Right lobe of liver (tissue), 6 donors: ENCODE results near the gene TENT5C. TPM values are rescaled to one million over a fixed set of nuclear protein-coding genes. Genes with fewer than 3 reads are reported as not detected.

Experiments
- ATAC-seq, 4 donors: fragments of 200-7000 bp; cut with Tn5 transposase; one replicate each; pipeline ENCODE4 v1.9.1; 2020; ENCODE audit warnings: mild to moderate bottlenecking in 4 of 4, moderate library complexity in 4 of 4
- DNase-seq, 3 donors: peaks; one replicate each; pipeline ENCODE4 v3.0.0-alpha.2; 2020
- H3K27ac ChIP-seq, 3 donors: fragments of 200-600 bp; one replicate each; pipeline ENCODE4 v1.8.0; 2022
- H3K27me3 ChIP-seq, 2 donors: fragments of 200-600 bp; one replicate each; pipeline ENCODE4 v1.8.0; 2022
- H3K36me3 ChIP-seq, 4 donors: fragments of 200-600 bp; sonication (generic) in 1 of 4; one replicate each; pipeline versions ENCODE4 v1.5.1 to v1.8.0; 2017 to 2022; ENCODE audit warnings: control low read depth in 1 of 4
- H3K4me1 ChIP-seq, 4 donors: fragments of 200-600 bp; sonication (generic) in 1 of 4; one replicate each; pipeline versions ENCODE4 v1.5.1 to v1.8.0; 2017 to 2022; ENCODE audit warnings: control low read depth in 1 of 4
- H3K4me3 ChIP-seq, 3 donors: fragments of 200-600 bp; one replicate each; pipeline ENCODE4 v1.8.0; 2022
- H3K9me3 ChIP-seq, 4 donors: fragments of 200-600 bp; sonication (generic) in 1 of 4; one replicate each; pipeline versions ENCODE4 v1.5.1 to v1.8.0; 2017 to 2022; ENCODE audit warnings: control low read depth in 1 of 4
- POLR2A ChIP-seq: fragments of 450-650 bp; IDR thresholded peaks from one replicate; pipeline ENCODE4 v1.6.1; 2017; ENCODE audit warnings: antibody characterized with exemption, mild to moderate bottlenecking
- WGBS: methylation state at CpG from one replicate; pipeline ENCODE4 v1.1.6; 2018; ENCODE audit warnings: low coverage, low lambda C conversion rate; ENCODE audit not compliant: insufficient coverage; ENCODE audit errors: missing lambda C conversion rate; 5-methylcytosine and 5-hydroxymethylcytosine counted together
- intact Hi-C, 2 donors: fragments of 100-400 bp; cut with DNase I; formaldehyde crosslinking; loops; one replicate each; pipeline versions ENCODE4 v1.11.2 to v1.14.1; 2022
- total RNA-seq, 6 experiments: library from RNA; depleted of rRNA in 2 of 6; stranded (reverse); fragments of >200 nt in 2 of 6; fragmentation: NEBNext Ultra II Directional in 3 of 6; extraction: Animal tissue kit (Norgen Biotek cat#: 25700) in 3 of 6; gene quantifications; one replicate each; pipeline versions ENCODE4 v1.1.0 to v1.2.4, GENCODE V29; 2016 to 2023
- TF ChIP-seq, protein P1 (sequence below), 4 donors: fragments of 200-600 bp in 3 of 4; fragments of 450-650 bp in 1 of 4; IDR thresholded peaks; one replicate each; pipeline versions ENCODE4 v1.5.1 to v1.8.0; 2016 to 2022; ENCODE audit warnings: antibody characterized with exemption in 4 of 4, mild to moderate bottlenecking in 2 of 4
- donor health status: DM: no; HTN: yes; CAD: no.
- donor health status: DM: no; HTN: no; CAD: no.
- donor health status: DM: no; HTN: no; CAD: no.
- donor health status: DM: no; HTN: yes; CAD: no.
- donor health status: DM: no; HTN: yes; CAD: no.

TENT5C gene
- total RNA-seq, 6 experiments from 2014 or later, result 2.3 to 13.7 (median 3.0) TPM

DNA sequence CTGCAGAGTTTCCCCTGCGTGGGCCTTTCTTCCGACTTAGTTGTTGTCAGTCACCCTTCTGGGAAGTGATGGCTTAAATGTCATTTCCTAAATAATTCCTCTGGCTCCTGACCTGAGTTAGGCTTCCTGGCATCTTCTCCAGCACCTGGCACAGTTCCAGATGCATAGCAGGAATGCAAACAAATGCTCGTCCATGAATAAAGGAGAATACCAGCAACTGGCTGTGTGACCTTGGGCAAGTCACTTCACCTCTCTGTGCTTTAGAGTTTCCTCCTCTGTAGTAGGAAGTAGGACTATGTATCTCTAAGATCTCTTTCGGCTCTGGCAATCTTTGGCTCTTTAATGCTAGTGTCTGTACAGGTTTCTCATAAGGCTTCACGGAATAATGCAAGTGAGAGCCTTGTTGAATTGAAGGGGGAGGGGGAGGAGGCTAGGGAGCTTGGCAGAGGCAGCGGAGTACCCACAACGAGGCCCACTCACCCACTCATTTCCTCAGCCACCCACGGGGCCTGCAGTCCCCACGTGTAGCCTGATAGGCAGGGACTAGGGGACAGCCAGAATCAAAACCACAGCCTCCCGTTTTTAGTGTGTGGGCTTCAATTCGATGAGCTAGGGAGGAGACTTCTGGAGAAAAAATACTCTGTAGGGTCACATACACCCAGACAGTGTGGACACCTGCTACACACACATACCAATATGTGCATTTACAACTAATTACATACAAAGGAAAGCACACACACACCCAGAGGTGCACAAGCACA, 48.1 kb downstream of the TENT5C start:
- DNase-seq, result no peak
- Histone ChIP-seq H3K4me1 (no peaks in the 10 kb centered on the region), H3K4me3 (no peak overlapping the region), H3K27ac (no peak overlapping the region), H3K9me3 (no peaks in the 10 kb centered on the region), H3K36me3 (no peaks in the 10 kb centered on the region), H3K27me3 (no peaks in the 10 kb centered on the region)
- TF ChIP-seq POLR2A, result no peak
- WGBS, result 51% methylated on average over 4 of the region's 11 CpGs
- intact Hi-C loops, result no loop called here
- ATAC-seq, result peak in 1 of 4 donors; percentile 34

DNA sequence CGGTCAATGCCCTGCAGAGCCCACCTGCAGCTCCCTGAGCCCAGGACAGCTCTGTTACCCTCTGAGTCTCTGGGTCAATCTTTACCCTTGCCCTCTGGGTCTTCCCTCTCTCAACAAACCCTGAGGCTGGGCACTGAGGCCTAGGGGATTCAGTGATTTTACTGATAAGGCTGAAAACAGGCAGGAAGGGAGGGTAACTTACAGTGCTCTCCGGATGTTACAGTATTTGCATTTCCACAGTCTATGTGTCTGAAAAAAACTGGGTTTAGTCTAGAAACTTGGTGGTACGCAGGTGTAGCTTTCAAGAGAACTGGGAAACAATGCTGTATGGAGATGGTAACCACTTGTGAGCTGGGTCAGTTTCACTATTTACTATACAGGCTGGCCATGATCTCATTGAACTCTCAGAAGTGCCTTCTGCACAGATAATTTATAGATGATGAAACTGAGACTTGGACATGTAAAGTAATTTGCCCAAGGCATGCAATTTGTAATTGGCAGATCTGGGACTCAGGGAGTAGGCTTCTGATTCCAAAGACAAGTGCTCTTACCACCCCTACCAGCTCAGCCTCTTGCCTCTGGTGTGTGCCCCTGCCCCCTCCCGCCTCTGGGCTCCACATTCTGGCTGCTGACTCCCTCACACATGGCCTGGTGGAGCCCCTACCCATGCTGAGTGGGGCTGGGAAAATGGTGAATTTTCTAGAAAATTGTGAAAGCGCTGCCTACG, 48.8 kb downstream of the TENT5C start:
- H3K36me3 ChIP-seq, result no peaks in the 10 kb centered on the region
- no peak overlapping the region for H3K4me3 ChIP-seq
- ATAC-seq, result peak in 2 of 4 donors; percentile 13 to 16
- DNase-seq, result no peak
- H3K27ac ChIP-seq, result no peak overlapping the region
- no peaks in the 10 kb centered on the region for H3K4me1 ChIP-seq
- intact Hi-C loops, result no loop called here
- no peak for TF ChIP-seq POLR2A
- TF ChIP-seq, protein P1, sequence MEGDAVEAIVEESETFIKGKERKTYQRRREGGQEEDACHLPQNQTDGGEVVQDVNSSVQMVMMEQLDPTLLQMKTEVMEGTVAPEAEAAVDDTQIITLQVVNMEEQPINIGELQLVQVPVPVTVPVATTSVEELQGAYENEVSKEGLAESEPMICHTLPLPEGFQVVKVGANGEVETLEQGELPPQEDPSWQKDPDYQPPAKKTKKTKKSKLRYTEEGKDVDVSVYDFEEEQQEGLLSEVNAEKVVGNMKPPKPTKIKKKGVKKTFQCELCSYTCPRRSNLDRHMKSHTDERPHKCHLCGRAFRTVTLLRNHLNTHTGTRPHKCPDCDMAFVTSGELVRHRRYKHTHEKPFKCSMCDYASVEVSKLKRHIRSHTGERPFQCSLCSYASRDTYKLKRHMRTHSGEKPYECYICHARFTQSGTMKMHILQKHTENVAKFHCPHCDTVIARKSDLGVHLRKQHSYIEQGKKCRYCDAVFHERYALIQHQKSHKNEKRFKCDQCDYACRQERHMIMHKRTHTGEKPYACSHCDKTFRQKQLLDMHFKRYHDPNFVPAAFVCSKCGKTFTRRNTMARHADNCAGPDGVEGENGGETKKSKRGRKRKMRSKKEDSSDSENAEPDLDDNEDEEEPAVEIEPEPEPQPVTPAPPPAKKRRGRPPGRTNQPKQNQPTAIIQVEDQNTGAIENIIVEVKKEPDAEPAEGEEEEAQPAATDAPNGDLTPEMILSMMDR (IDR thresholded peaks at IDR 0.05), result no peak
- 65% methylated on average over 5 of the region's 6 CpGs for WGBS
- no peaks in the 10 kb centered on the region for H3K27me3 ChIP-seq
- H3K9me3 ChIP-seq, result no peaks in the 10 kb centered on the region

DNA sequence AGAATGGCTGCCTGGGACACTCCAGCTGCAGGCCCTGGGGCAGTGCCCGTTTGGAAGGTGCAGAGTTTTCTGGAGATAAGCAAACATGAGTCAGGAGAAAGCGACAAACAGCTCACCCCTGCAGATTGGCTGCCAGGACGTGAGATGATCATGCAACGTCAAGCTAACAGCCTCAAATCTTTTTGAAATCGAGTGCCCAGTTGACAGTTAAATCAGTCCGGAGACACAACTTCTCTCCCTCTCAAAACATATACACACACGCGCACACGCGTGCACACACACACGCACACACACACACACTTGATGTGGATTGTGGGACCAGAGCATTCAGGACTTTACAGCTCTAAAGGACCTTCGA, 49.4 kb downstream of the TENT5C start:
- Histone ChIP-seq H3K4me3 (no peak overlapping the region), H3K27ac (no peak overlapping the region), H3K9me3 (no peaks in the 10 kb centered on the region), H3K4me1 (no peaks in the 10 kb centered on the region), H3K27me3 (no peaks in the 10 kb centered on the region), H3K36me3 (no peaks in the 10 kb centered on the region)
- intact Hi-C loops, result no loop called here
- WGBS, result 72% methylated on average over 8 of the region's 12 CpGs
- DNase-seq (peak in 2 of 3 donors; percentile 61 to 62), ATAC-seq (peak; percentile 19 to 82 (median 49))
- TF ChIP-seq, protein P1 (IDR thresholded peaks at IDR 0.05), result no peak
- TF ChIP-seq POLR2A, result no peak

DNA sequence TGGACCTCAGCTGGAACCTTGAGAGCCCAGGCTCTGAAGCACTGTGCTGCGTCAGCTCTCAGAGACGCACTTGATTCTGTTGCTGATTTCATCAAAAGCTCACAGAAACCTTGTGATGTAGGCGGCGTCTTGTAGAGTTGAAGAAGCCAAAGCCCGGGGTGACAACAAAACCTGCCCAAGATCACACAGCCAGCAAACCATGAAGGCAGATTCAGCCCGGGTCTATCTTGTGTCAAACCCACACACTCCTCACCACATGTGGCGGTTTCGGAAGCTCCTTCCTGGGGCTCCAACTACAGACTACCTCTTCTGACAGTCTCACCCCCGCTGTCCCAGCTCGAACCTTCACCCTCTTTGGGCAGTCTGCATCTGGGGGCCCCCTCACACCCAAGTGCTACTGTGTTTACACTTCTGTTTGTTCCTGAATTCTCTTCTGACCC, 50.4 kb downstream of the TENT5C start:
- Histone ChIP-seq H3K9me3 (no peaks in the 10 kb centered on the region), H3K4me1 (no peaks in the 10 kb centered on the region), H3K36me3 (no peaks in the 10 kb centered on the region), H3K27ac (no peak overlapping the region), H3K27me3 (no peaks in the 10 kb centered on the region), H3K4me3 (no peak overlapping the region)
- intact Hi-C loops, result no loop called here
- no peak for TF ChIP-seq POLR2A
- TF ChIP-seq, protein P1 (IDR thresholded peaks at IDR 0.05), result no peak
- DNase-seq (peak in 1 of 3 donors; percentile 62), ATAC-seq (peak in 3 of 4 donors; percentile 37 to 45 (median 45))
- no CpG with 5 or more reads among the region's 10 CpGs for WGBS

DNA sequence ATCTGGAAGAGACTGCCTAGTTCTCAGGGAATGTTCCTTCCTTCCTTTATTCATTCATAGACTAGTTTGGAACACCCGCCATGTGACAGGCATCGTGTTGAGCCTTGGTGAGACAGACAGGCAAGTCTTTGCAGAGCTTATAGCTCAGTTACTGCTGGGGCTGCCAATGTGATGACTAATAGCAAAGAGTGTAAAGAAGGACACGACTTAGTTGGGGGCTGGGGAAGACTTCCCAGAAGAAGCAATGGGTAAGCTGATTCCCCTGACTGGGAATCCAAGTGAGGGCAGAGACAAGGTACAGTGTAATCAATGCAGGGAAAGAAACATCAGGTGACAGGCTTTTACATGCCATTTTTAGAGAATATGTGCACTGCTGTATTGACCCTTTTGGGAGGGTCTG, 51.2 kb downstream of the TENT5C start:
- 61% methylated on average over 3 of the region's 3 CpGs for WGBS
- TF ChIP-seq, protein P1 (IDR thresholded peaks at IDR 0.05), result no peak
- TF ChIP-seq POLR2A, result no peak
- Histone ChIP-seq H3K27ac (no peak overlapping the region), H3K9me3 (no peaks in the 10 kb centered on the region), H3K27me3 (no peaks in the 10 kb centered on the region), H3K36me3 (no peaks in the 10 kb centered on the region), H3K4me1 (no peaks in the 10 kb centered on the region), H3K4me3 (no peak overlapping the region)
- ATAC-seq, result peak in 1 of 4 donors; percentile 14
- no peak for DNase-seq
- intact Hi-C loops, result no loop called here
